Measurements from ENCODE around the gene MFSD11.
"Not testable (repeated sequence)": the region's sequence is repeated elsewhere in the genome, so short reads cannot be mapped to it uniquely, and the experiment has no call there.

MFSD11 gene

GRCh38 chr17:76747716-76748363, 9.9 kb downstream of the MFSD11 start:
- no peak for DNase-seq (ENCODE audit: low read depth)

- no peak for DNase-seq (ENCODE audit: low read depth)
Measured at GRCh38 chr17:76748657-76749056, 10.7 kb downstream of the MFSD11 start.

DNA sequence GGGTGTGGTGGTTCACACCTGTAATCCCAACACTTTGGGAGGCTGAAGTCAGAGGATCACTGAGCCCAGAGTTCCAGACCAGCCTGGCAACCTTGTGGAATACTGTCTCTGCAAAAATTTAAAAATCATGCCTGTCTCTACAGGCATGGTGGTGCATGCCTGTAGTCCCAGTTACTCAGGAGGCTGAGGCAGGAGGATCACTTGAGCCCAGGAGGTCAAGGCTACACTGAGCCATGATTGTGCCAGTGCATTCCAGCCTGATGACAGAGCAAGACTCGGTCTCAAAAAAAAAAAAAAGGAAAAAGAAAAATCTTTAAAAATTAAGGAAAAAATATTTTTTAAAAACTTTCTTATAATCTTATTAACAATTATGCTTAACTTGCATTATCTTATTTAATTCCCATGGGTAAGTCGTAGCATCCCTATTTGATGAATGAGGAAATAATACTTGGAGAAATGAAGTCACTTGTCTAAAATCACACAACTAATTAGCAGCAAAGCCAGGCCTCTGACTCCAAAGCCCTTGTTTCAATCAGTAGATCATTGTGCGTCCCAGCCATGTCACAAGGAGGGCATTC, 13.6 kb downstream of the MFSD11 start:
- no peak for DNase-seq (ENCODE audit: low read depth)

- no peak for DNase-seq (ENCODE audit: low read depth)
Measured at GRCh38 chr17:76752006-76752405, 14.1 kb downstream of the MFSD11 start.

- DNase-seq (ENCODE audit: low read depth), result no peak
Measured at GRCh38 chr17:76753061-76753961, 15.4 kb downstream of the MFSD11 start.

DNA sequence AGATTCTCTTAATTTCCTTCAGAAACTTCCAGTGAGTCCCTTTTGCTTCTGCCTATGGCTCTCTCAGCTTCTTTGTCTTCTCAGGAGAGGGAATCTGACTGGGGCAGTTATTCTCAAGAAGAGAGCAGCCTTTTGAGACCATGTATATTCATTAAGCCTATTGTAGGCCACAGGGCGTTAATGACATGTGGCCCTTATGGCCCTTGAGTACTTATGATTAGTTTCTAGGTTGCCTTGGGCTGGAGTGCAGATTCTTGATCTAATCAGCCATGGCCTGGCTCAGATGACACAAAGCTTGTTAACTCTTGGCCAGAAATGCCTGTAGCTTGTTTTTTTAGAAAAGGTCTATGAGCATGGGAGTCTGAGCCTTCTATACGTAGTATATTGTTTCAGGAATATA, 17.4 kb downstream of the MFSD11 start:
- DNase-seq (ENCODE audit: low read depth), result no peak

DNA sequence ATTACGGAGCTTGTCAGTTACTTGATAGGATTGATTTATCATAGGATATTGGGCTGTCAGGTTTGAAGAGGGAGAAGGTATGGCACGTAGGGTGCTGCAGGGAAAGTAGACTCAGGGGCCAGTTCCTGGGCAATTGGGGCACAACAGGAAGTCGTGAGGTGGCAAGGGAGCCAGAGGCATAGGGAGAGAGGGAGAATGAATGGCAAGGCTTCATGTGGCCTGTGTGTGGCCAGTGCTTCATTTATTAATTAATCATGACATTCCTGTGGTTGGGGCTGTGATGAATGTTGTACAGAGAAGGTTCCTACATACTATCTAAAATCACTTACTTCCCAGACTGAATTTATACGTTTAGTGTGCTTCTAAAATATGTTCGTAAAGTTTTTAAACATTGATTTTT, 19.3 kb downstream of the MFSD11 start:
- DNase-seq (ENCODE audit: low read depth), result no peak

DNA sequence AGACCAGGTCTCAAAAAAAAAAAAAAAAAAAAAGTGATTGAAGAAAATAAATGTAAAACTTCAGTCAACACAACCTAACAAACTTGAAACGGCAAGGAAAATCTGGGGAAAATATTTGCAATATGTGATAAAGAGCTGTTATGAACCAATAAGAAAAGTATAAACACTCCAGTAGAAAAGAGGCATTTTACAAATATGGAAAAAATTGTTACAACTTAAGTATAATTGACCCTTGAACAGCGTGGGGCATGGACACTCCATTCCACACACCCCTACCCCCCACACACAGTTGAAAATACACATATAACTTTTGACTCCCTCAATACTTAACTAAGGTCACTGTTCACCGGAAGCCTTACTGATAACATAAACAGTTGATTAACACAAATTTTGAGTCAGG, 20.7 kb downstream of the MFSD11 start:
- DNase-seq (ENCODE audit: low read depth), result no peak

GRCh38 chr17:76772842-76773525, 35.1 kb downstream of the MFSD11 start:
- peak; percentile 16 for DNase-seq (ENCODE audit: low read depth)

DNA sequence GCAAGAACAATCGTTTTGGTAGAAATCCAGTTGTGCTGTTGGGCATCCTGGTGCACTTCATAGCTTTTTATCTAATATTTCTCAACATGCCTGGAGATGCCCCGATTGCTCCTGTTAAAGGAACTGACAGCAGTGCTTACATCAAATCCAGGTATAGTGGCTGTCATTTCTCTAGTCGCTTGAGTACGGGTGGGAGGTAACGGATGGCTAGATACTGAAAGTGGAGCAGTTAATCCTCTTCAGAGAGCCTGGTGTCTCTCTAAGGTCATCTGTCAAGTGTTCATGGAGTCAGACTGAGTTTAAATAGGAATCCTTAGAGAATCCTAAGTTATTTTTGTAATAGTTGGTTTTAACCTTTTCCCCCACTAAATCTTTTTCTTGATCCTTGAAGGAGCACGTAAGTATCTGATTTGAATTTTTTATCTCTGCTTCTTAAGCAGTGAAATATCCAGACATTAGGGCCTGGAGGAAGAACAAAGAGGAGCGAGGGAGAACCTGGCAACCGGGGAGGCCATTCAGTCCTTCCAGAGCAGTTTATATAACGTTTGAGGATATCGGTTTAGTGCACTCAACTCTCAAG, 37.2 kb downstream of the MFSD11 start:
- DNase-seq (ENCODE audit: low read depth), result no peak

- no peak for DNase-seq (ENCODE audit: low read depth)
Measured at GRCh38 chr17:76781056-76781982, 43.4 kb downstream of the MFSD11 start.

DNA sequence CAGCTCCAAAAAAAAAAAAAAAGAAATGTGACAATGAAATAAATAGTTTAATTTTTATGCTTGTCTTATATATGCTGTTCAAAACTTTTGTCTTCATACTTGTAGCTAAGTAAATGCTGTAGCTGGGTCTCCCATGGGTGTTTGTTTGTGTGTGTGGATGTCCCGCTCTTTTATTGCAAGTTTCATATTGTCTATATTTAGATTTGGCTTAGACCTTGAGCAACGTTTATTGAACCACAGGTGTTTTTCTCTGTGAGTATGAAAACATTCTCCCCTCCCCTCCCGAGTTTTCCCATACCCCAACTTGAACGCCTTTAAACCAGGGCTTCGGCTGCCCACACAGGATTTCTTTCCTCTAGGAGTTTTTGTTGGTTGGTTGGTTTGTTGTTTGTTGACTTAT, 45.2 kb downstream of the MFSD11 start:
- DNase-seq (ENCODE audit: low read depth), result no peak

GRCh38 chr17:76784926-76785325, 47.0 kb downstream of the MFSD11 start:
- DNase-seq (ENCODE audit: low read depth), result no peak

- not testable (repeated sequence) for DNase-seq (ENCODE audit: low read depth)
Measured at GRCh38 chr17:76787866-76788265, 49.9 kb downstream of the MFSD11 start.

DNA sequence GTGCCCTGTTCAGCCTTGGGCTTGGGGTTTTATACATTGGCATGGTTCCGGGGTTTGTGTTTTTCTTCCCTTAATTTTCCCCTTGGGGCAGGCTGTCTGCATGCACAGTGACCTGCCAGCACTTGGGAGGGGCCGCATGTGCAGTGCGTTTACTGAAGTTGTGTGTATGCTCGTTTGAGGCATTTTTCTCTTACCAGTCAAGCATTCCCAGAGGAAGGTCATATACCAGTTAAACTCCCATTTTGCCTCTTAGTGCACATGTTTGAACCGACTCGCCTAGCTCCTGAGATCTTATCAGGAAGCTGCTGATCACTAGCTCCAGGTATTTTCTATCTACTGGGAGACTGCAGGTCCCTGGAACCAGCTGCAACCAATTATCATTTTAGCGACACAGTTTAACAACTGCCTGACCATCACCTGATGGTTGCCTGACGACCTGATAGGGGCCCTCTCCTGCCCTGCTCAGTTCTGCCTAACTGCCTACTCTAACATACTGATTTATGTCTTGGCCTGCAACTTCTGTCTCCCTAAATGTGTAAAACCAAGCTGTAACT, 51.4 kb downstream of the MFSD11 start:
- DNase-seq (ENCODE audit: low read depth), result no peak

DNA sequence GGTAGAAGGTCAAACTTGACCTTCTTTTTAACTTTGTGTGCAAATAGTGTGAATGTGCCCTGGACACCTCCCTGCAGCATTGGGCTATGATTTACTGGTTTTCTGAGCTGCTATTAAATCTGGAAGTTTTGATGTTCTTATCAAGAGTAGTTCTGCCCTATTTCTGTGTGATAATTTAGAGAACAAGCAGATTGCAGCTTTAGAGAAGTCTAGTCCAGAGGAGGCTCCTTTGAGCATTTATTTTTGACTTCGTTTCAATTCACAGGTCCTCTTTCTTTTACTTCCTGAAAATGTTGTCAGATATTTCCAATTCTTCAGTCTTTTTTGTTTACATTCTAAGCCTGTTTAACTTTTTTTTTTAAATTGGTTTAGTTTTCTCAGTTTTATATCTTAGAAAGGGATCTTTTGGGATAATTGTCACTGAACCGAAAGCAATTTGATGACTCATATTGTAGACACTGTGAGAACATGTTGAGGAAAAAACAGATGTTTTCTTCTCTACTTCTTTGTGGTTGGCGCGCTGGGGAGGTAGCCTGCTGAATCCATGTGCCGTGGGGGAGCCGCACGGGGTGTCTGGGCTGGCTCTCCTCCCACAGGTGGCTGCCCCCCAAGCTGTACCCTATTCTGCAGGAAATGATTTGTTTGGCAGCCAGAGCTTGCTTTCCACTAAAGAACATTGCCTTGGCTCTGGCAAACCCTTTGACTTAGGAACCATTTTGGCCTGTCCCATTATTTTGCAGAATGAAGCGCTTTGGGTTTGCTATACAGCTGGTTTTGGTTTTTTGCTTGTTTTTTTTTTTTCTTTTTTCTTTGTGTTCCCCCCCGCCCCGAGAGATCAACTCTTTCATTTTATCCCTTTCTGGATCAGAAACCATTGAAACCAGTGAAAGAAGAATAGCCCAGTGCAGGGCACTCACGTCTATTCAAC, 53.4 kb downstream of the MFSD11 start:
- DNase-seq (ENCODE audit: low read depth), result peak; percentile 15

GRCh38 chr17:76792348-76792747, 54.4 kb downstream of the MFSD11 start:
- DNase-seq (ENCODE audit: low read depth), result no peak

- no peak for DNase-seq (ENCODE audit: low read depth)
Measured at GRCh38 chr17:76793775-76794174, 55.9 kb downstream of the MFSD11 start.

- no peak for DNase-seq (ENCODE audit: low read depth)
Measured at GRCh38 chr17:76796081-76796480, 58.2 kb downstream of the MFSD11 start.

Measured in activated T-helper 1 cell treated with Interleukin-2 at 50 U/mL for 16 hours (primary cell).